Colon (tissue), 2 donors: ENCODE data around the gene MAP1LC3A.
"Not testable (repeated sequence)": the region's sequence is repeated elsewhere in the genome, so short reads cannot be mapped to it uniquely, and the experiment has no call there.

Experiments
- FAIRE-seq: peaks from 2 replicates; lab custom pipeline; 2012; peaks lifted over from hg19 to GRCh38; lab: Jason Lieb, UNC
- donor health status: control.
- donor health status: control.

The MAP1LC3A gene

GRCh38 chr20:34558320-34559218, at the start of gene MAP1LC3A:
TSS of gene MAP1LC3A (plus strand) at chr20:34558718. CDS start at chr20:34558869, 151 bp downstream.
- FAIRE-seq, result no peak

- FAIRE-seq, result no peak
Measured at GRCh38 chr20:34510575-34510974, 47.9 kb upstream of the MAP1LC3A start.

- no peak for FAIRE-seq
Measured at GRCh38 chr20:34511891-34512265, 46.6 kb upstream of the MAP1LC3A start.

- FAIRE-seq, result no peak
Measured at GRCh38 chr20:34512266-34512954, 46.1 kb upstream of the MAP1LC3A start.

- no peak for FAIRE-seq
Measured at GRCh38 chr20:34512955-34513419, 45.5 kb upstream of the MAP1LC3A start.

DNA sequence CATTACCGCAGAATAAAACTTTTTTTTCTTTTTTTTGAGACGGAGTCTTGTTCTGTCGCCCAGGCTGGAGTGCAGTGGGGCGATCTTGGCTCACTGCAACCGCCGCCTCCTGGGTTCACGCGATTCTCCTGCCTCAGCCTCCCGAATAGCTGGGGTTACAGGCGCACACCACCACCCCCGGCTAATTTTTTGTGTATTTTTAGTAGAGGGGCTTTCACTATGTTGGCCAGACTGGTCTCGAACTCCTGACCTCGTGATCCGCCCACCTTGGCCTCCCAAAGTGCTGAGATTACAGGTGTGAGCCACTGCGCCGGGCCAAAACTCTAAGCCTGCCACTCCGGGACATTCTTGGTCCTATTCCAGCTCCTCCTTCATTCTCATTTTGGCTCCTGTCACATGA, 44.5 kb upstream of the MAP1LC3A start:
- not testable (repeated sequence) for FAIRE-seq

GRCh38 chr20:34514897-34515483, 43.5 kb upstream of the MAP1LC3A start:
- no peak for FAIRE-seq

- no peak for FAIRE-seq
Measured at GRCh38 chr20:34515484-34516246, 42.9 kb upstream of the MAP1LC3A start.

DNA sequence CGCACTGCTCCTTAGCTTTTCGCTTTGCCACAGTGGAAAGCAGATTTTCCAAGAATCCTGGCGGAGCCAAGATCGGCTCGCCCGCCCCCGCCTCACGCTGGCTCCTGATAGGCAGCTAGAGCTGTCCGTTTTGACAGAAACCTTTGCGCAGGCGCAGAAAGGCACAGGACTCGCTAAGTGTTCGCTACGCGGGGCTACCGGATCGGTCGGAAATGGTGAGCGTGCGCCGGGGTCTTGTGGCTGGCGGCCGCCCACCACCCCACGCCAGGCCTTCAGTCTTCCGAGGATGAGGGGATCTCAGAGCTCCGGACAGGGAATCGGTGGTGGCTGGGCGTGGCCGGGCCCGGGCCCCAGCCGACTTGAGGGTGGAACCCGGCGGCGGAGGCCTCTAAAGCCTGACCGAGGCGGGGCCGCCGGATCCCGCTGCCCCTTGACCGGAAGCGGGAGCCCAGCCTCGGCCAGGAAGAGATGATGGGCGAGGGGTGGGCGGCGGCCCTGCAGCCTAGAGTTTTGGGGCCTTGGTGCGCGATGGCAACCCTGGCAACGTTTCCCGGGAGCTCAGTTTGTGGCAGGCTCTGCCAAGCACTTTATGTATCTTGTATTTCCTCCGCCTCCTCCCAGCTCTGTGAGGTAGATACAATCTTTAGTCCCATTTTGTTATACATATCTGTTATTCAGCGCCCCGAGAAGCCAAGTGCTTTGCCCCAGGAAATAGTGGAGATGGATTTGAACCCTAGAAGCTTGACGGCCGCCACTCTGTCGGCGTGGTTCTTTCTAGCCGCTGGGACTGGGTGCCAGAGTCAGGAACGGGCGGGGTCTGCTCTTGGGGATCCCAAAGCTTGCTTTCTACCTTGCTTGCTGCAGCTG, 42.0 kb upstream of the MAP1LC3A start, which contains the start of gene DYNLRB1:
Gene DYNLRB1 (plus strand): TSS at position 176 of the 867 bp plus-strand sequence. CDS start 37 bp downstream, at position 213.
- FAIRE-seq, result no peak

- FAIRE-seq, result no peak
Measured at GRCh38 chr20:34517114-34517505, 41.4 kb upstream of the MAP1LC3A start.

- FAIRE-seq, result not testable (repeated sequence)
Measured at GRCh38 chr20:34518863-34519262, 39.7 kb upstream of the MAP1LC3A start.

DNA sequence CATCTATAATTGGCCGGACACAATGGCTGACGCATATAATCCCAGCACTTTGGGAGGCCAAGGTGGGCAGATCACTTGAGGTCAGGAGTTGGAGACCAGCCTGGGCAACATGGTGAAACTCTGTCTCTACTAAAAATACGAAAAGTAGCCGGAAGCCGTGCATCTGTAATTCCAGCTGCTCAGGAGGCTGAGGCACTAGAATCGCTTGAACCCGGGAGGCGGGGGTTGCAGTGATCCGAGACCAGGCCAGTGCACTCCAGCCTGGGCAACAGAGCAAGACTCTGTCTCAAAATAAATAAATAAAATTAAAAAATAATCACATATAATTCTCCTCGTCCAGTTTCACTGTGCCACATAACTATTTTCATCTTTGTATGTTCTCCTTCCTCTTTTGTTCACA, 38.7 kb upstream of the MAP1LC3A start:
- not testable (repeated sequence) for FAIRE-seq

DNA sequence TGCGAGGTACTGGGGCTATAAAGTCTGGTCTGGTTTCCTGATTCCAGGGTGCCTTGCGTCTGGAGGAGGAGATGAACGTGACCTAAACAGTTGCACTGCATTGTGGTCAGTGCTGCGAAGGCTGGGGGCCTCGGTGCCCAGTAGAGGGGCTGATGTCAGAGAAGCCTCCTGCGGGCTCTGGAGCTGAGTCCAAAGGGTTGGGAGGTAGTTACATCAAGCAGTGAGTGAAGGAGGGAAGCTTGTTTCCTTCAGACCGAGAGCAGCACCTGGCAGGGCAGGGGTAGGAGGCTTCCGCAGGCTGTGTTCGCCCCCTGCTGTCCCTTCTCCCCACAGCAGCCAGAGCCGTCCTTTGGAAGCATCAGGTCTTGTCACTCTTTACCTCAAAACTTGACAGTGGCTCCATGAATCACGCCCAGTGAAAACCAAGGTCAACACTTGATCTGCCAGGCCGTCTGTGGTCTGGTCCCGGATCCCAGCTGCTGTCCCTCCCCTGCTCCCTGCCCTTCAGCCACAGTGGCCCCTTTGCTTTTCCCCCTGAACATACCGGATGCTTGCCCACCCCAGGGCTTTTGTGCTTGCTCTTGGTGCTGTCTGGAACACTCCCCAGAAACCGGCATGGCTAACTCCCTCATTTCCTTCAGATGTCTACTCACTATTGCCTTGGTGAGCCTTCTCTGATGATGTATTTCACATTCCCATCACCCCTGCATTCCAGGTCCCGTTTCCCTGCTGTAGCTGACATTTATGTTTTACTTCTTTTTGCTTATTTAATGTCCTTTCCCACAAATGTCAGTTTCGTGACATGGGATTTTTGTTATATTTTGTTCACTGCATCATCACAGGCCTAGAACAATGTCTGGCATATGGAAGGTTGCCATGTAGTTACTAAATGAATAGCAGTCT, 35.3 kb upstream of the MAP1LC3A start:
- FAIRE-seq, result no peak

GRCh38 chr20:34524426-34524825, 34.1 kb upstream of the MAP1LC3A start:
- no peak for FAIRE-seq

DNA sequence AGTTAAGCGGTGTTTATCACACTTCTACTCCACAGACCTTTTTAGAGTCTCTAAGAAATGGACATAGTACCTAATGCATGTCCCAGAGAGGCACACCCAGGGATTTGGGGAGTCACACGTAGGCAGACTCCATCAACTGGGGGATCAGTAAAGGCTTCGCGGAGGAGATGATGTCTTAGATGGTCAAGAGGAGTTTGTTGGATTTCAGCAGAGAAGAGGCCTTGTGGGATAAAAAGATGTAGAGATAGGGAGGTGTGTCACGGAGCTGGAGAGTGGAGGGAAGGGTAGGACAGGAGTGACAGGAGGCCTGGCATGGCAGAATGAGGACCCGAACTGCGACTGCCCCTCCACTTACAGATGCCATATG, 33.2 kb upstream of the MAP1LC3A start:
- FAIRE-seq, result no peak

- FAIRE-seq, result no peak
Measured at GRCh38 chr20:34525709-34526416, 32.7 kb upstream of the MAP1LC3A start.

GRCh38 chr20:34526466-34526865, 32.1 kb upstream of the MAP1LC3A start:
- no peak for FAIRE-seq

GRCh38 chr20:34527016-34527415, 31.5 kb upstream of the MAP1LC3A start:
- FAIRE-seq, result no peak

- no peak for FAIRE-seq
Measured at GRCh38 chr20:34528921-34529297, 29.6 kb upstream of the MAP1LC3A start.
